Heart left ventricle (tissue), 16 donors: Measurements from ENCODE around the gene MYH7B. TPM values are rescaled to one million over a fixed set of nuclear protein-coding genes. Genes with fewer than 3 reads are reported as not detected.

Experiments used
- ATAC-seq, 4 donors: fragments of 200-7000 bp; cut with Tn5 transposase; one replicate each; pipeline ENCODE4 v1.9.1; 2020 to 2022; ENCODE audit warnings: moderate library complexity in 4 of 4, mild to moderate bottlenecking in 3 of 4, moderate number of reproducible peaks in 1 of 4
- DNase-seq, 5 donors: peaks; one replicate each; pipeline ENCODE4 v3.0.0-alpha.2; 2020
- H3K27ac ChIP-seq, 12 donors: fragments of 200-600 bp; sonication (generic) in 4 of 12; one replicate each; pipeline versions ENCODE4 v1.5.0 to v1.8.0; 2016 to 2022; ENCODE audit warnings: mild to moderate bottlenecking in 2 of 12
- H3K27me3 ChIP-seq, 9 donors: fragments of 200-600 bp; sonication (generic) in 2 of 9; one replicate each; pipeline versions ENCODE4 v1.5.1 to v1.8.0; 2016 to 2022; ENCODE audit warnings: mild to moderate bottlenecking in 3 of 9
- H3K36me3 ChIP-seq, 9 donors: fragments of 200-600 bp; sonication (generic) in 2 of 9; one replicate each; pipeline versions ENCODE4 v1.5.0 to v1.8.0; 2018 to 2022; ENCODE audit warnings: mild to moderate bottlenecking in 2 of 9
- H3K4me1 ChIP-seq, 12 donors: fragments of 200-600 bp; sonication (generic) in 4 of 12; one replicate each; pipeline versions ENCODE4 v1.5.0 to v1.8.0; 2016 to 2022; ENCODE audit warnings: mild to moderate bottlenecking in 3 of 12
- H3K4me3 ChIP-seq, 12 donors: fragments of 200-600 bp; sonication (generic) in 4 of 12; one replicate each; pipeline versions ENCODE4 v1.5.0 to v1.8.0; 2017 to 2022; ENCODE audit warnings: mild to moderate bottlenecking in 9 of 12, moderate library complexity in 4 of 12
- H3K9me3 ChIP-seq, 12 donors: fragments of 200-600 bp; sonication (generic) in 4 of 12; one replicate each; pipeline versions ENCODE4 v1.5.0 to v1.8.0; 2016 to 2022; ENCODE audit warnings: mild to moderate bottlenecking in 1 of 12
- POLR2A ChIP-seq, 2 donors: fragments of 450-650 bp; IDR thresholded peaks; one replicate each; pipeline ENCODE4 v1.6.1; 2017; ENCODE audit warnings: antibody characterized with exemption in 2 of 2, mild to moderate bottlenecking in 2 of 2, moderate library complexity in 2 of 2
- WGBS, 4 donors: extraction: QIAGEN DNeasy Blood & Tissue Kit in 2 of 4; methylation state at CpG; one replicate each; pipeline versions ENCODE4 v1.1.5 to v1.1.7; 2013 to 2018; 5-methylcytosine and 5-hydroxymethylcytosine counted together
- intact Hi-C, 10 donors: fragments of 100-400 bp; cut with DNase I; formaldehyde crosslinking; loops; one replicate each; pipeline versions ENCODE4 v1.11.1 to v1.14.2; 2022
- polyA plus RNA-seq, 2 donors: library from polyadenylated mRNA; stranded (reverse); fragments of 200-250 nt; gene quantifications; one replicate each; pipeline ENCODE4 v1.2.3, GENCODE V29; 2013
- total RNA-seq, 9 donors: library from RNA; depleted of rRNA in 2 of 9; stranded (reverse); fragments of >200 nt in 2 of 9; fragmentation: NEBNext Ultra II Directional in 3 of 9; extraction: Animal tissue kit (Norgen Biotek cat#: 25700) in 3 of 9; gene quantifications; one replicate each; pipeline versions ENCODE4 v1.1.0 to v1.2.4, GENCODE V29; 2016 to 2023
- TF ChIP-seq, protein P1 (sequence below), 12 donors: fragments of 200-600 bp; sonication (generic) in 4 of 12; IDR thresholded peaks; one replicate each; pipeline versions ENCODE4 v1.5.0 to v1.8.0; 2018 to 2022; ENCODE audit warnings: antibody characterized with exemption in 12 of 12, mild to moderate bottlenecking in 5 of 12
- donor health status: ischemic (EF 13 %, LVEDD 7.1; RV severe dilation, severe dysfunction).
- donor health status: healthy with polysubstance abuse.
- donor health status: DM: no; HTN: yes; CAD: no.
- donor health status: DM: no; HTN: no; CAD: no.
- donor health status: ischemic (EF 25% LVEDD 6.9; RV normal size, moderate dysfunction).
- donor health status: ischemic (EF 25% LVEDD 5.7; RV mildly dilated, moderate dysfunction).
- donor health status: healthy.
- donor health status: DM: yes; HTN: yes; CAD: no.
- donor health status: ischemic (EF 35%, LVEDD 5.7; RV mildly dilated, moderate dysfunction).
- donor health status: nonischemic (EF 11% LVEDD 7.7; RV severe dilation, severe dysfunction).
- donor health status: DM: yes; HTN: yes; CAD: no.
- donor health status: PGD.
- donor health status: ischemic (EF 29% LVEDD 5.4; RV normal size, mild dysfunction).
- donor health status: nonischemic (EF 23%, LVEDD 6.1; RV moderate dilation, normal function).

MYH7B gene
- total and polyA plus RNA-seq, 11 donors: 12.8 to 448 (median 144) TPM

DNA sequence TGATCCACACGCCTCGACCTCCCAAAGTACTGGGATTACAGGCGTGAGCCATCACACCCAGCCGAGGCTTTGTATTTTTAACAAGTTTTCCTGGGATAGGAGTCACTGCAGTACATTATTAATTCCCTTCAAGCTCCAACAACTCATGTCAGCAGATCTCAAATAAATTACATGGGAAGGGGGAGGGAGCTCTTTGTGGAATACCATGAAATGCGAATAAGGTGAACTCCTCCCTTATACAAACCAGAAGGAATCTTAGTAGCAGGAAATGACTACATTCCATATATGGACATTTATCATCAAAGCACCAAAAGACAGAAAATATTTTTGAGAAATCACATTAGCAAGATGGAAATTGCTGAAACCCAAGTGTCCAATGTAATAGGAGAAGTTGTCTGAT lies 3.0 kb upstream of the MYH7B start:
- peak overlapping the region in 9 of 12 donors; percentile 7 to 94 (median 61) for H3K27ac ChIP-seq
- intact Hi-C loops: loop anchor here in 1 of 10 donors (5.0 to 10.0 kb wide), 2 partner anchors 40 to 142 kb away; partner anchors contain the start of gene TRPC4AP
- H3K36me3 ChIP-seq: peaks cover 0 to 20% (median 2%) of the 10 kb centered on the region in 9 donors
- no peak overlapping the region for H3K4me3 ChIP-seq
- ATAC-seq: no peak
- 67 to 81% (median 72%) methylated on average over 5 of the region's 5 CpGs for WGBS, 4 donors
- H3K4me1 ChIP-seq: peaks cover 0 to 31% (median 20%) of the 10 kb centered on the region in 12 donors
- no peak for DNase-seq
- H3K9me3 ChIP-seq: no peaks in the 10 kb centered on the region
- no peaks in the 10 kb centered on the region for H3K27me3 ChIP-seq
- TF ChIP-seq, protein P1, sequence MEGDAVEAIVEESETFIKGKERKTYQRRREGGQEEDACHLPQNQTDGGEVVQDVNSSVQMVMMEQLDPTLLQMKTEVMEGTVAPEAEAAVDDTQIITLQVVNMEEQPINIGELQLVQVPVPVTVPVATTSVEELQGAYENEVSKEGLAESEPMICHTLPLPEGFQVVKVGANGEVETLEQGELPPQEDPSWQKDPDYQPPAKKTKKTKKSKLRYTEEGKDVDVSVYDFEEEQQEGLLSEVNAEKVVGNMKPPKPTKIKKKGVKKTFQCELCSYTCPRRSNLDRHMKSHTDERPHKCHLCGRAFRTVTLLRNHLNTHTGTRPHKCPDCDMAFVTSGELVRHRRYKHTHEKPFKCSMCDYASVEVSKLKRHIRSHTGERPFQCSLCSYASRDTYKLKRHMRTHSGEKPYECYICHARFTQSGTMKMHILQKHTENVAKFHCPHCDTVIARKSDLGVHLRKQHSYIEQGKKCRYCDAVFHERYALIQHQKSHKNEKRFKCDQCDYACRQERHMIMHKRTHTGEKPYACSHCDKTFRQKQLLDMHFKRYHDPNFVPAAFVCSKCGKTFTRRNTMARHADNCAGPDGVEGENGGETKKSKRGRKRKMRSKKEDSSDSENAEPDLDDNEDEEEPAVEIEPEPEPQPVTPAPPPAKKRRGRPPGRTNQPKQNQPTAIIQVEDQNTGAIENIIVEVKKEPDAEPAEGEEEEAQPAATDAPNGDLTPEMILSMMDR (IDR thresholded peaks at IDR 0.05): no peak
- TF ChIP-seq POLR2A (IDR thresholded peaks at IDR 0.05): no peak

DNA sequence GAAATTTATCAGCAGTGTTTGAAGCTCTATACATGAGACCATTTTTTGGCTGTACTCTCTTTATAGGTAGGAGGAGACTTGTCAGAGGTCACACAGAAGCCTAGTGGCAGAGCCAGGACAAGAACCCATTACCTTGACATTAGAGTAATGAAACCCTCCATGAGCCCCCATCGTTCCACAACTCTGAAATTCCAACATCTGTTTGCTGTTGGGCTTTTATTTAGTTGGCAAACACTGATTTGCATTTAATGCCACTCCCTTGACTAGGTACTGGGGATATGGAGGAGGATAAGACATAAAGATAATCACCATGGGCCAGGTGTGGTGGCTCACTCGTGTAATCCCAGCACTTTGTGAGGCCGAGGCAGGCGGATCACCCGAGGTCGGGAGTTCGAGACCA lies 1.7 kb upstream of the MYH7B start:
- no peak for DNase-seq
- TF ChIP-seq, protein P1 (IDR thresholded peaks at IDR 0.05): no peak
- TF ChIP-seq POLR2A (IDR thresholded peaks at IDR 0.05): no peak

DNA sequence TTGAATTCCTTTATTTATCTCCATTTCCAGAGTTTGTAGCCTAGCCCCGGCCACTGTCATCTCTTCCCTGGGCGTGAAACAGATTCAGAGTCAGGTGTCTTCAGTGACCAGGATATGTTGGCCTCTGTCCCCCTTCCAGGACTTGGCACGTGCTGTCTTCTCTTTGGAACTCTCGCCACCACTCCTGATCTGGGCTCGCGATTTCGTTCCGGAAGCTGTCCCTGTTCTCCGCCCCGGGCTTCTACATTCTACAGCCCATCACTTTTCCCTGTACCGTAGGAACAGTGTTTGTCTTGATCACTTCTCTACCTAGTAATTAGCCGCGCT lies 801 bp upstream of the MYH7B start:
- H3K4me1 ChIP-seq: peaks cover 0 to 31% (median 20%) of the 10 kb centered on the region in 12 donors
- peak overlapping the region in 11 of 12 donors; percentile 92 to 96 (median 94) for H3K27ac ChIP-seq
- ATAC-seq: peak in 3 of 4 donors; percentile 2 to 22 (median 17)
- H3K4me3 ChIP-seq: peak overlapping the region; percentile 42 to 85 (median 70)
- intact Hi-C loops: loop anchor here in 8 of 10 donors (1.0 to 10.0 kb wide), 6 partner anchors 43 to 140 kb away; partner anchors contain the start of genes ACSS2 (in 1 of the 8) and TRPC4AP (in 1 of the 8)
- TF ChIP-seq POLR2A (IDR thresholded peaks at IDR 0.05): no peak
- TF ChIP-seq, protein P1 (IDR thresholded peaks at IDR 0.05): no peak
- no peaks in the 10 kb centered on the region for H3K9me3 ChIP-seq
- WGBS, 4 donors: 5 to 8% (median 7%) methylated on average over 13 of the region's 13 CpGs
- H3K36me3 ChIP-seq: peaks cover 0 to 13% (median 0%) of the 10 kb centered on the region in 9 donors
- peak in 3 of 5 donors; percentile 40 to 52 (median 41) for DNase-seq
- H3K27me3 ChIP-seq: no peaks in the 10 kb centered on the region

More for the DNA sequence above, 1.7 kb upstream of the MYH7B start:
- intact Hi-C loops: loop anchor here in 3 of 10 donors (2.0 to 10.0 kb wide), 3 partner anchors 42 to 141 kb away; partner anchors contain the start of gene TRPC4AP (in 1 of the 3)
- Histone ChIP-seq H3K36me3 (peaks cover 0 to 15% (median 0%) of the 10 kb centered on the region in 9 donors), H3K9me3 (no peaks in the 10 kb centered on the region), H3K4me3 (no peak overlapping the region), H3K4me1 (peaks cover 0 to 31% (median 20%) of the 10 kb centered on the region in 12 donors), H3K27ac (peak overlapping the region in 8 of 12 donors; percentile 23 to 95 (median 78)), H3K27me3 (no peaks in the 10 kb centered on the region)
- ATAC-seq: no peak
- WGBS, 4 donors: 87 to 92% (median 91%) methylated on average over 7 of the region's 7 CpGs

DNA sequence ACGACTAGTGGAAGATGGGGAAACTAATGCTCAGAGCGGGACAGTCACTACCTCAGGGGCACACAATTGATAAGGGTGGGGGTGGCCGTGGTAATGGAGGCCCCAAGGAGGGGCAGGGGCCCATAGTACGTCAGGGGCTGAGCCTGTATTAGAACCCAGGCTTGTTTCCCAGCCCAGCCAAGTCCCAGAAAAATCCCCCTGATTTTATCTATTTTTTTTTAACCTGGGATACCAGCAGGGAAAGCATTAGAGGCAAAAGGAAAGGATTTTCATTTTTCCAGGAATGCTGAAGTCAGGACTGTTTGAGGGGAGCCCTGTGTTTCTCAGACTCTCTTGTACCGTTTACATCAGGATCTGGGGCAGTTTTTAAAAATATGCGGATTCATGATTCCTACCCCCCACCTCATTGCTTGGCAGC lies 382 bp downstream of the MYH7B start:
- DNase-seq (no peak), ATAC-seq (no peak)
- Histone ChIP-seq H3K4me3 (peak overlapping the region; percentile 42 to 85 (median 70)), H3K27ac (peak overlapping the region; percentile 84 to 96 (median 94)), H3K36me3 (peaks cover 0 to 7% (median 0%) of the 10 kb centered on the region in 9 donors), H3K27me3 (no peaks in the 10 kb centered on the region), H3K9me3 (no peaks in the 10 kb centered on the region), H3K4me1 (peaks cover 0 to 36% (median 22%) of the 10 kb centered on the region in 12 donors)
- TF ChIP-seq, protein P1 (IDR thresholded peaks at IDR 0.05): peak in 3 of 12 donors; percentile 1 to 40 (median 23)
- TF ChIP-seq POLR2A (IDR thresholded peaks at IDR 0.05): no peak
- intact Hi-C loops: loop anchor here in 3 of 10 donors (1.0 to 10.0 kb wide), 2 partner anchors 82 to 139 kb away; partner anchors contain the start of gene TRPC4AP (in 1 of the 3)
- 15 to 23% (median 18%) methylated on average over 6 of the region's 6 CpGs for WGBS, 4 donors
